Retinal pigment epithelial cell (primary cell): Measurements from ENCODE around the gene PLA2R1.

Experiments
- DNase-seq: peaks from one replicate; pipeline ENCODE4 v3.0.0-alpha.2; 2010; ENCODE audit warnings: low read depth
- H3K4me3 ChIP-seq: 2 replicates; pipeline ENCODE4 v1.5.1; 2011; ENCODE audit warnings: mild to moderate bottlenecking, low read length, control low read depth, moderate library complexity
- TF ChIP-seq, protein P1 (sequence below): conservative IDR thresholded peaks from 2 replicates; pipeline ENCODE4 v1.5.1; 2011; ENCODE audit warnings: low read depth, low read length, control low read depth, inconsistent platforms

Gene PLA2R1

DNA sequence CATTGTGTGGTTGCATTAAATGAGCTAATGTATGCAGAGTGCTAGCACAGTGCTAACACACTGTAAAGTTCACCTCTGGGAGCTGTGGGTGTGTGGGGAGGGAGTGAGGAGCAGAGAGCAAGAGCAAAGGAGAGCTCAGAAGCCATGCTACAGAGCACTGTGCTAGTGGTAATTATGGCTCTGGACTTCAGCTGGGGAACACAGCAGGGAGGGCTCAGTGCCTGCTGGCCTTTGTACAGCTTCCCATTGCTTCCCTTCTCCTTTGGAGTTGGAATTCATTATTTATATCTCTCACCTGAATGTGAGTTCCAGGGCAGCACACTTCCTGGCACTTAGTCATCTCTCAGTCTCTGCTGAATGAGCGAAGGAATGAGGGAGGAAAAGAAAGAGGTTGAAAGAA, 2.5 kb upstream of the PLA2R1 start:
- H3K4me3 ChIP-seq = no peak overlapping the region
- DNase-seq = no peak
- TF ChIP-seq, protein P1, sequence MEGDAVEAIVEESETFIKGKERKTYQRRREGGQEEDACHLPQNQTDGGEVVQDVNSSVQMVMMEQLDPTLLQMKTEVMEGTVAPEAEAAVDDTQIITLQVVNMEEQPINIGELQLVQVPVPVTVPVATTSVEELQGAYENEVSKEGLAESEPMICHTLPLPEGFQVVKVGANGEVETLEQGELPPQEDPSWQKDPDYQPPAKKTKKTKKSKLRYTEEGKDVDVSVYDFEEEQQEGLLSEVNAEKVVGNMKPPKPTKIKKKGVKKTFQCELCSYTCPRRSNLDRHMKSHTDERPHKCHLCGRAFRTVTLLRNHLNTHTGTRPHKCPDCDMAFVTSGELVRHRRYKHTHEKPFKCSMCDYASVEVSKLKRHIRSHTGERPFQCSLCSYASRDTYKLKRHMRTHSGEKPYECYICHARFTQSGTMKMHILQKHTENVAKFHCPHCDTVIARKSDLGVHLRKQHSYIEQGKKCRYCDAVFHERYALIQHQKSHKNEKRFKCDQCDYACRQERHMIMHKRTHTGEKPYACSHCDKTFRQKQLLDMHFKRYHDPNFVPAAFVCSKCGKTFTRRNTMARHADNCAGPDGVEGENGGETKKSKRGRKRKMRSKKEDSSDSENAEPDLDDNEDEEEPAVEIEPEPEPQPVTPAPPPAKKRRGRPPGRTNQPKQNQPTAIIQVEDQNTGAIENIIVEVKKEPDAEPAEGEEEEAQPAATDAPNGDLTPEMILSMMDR = no peak

GRCh38 chr2:160063879-160064612, 1.6 kb upstream of the PLA2R1 start:
- H3K4me3 ChIP-seq = no peak overlapping the region
- TF ChIP-seq, protein P1 = no peak
- DNase-seq = peak; percentile 27

DNA sequence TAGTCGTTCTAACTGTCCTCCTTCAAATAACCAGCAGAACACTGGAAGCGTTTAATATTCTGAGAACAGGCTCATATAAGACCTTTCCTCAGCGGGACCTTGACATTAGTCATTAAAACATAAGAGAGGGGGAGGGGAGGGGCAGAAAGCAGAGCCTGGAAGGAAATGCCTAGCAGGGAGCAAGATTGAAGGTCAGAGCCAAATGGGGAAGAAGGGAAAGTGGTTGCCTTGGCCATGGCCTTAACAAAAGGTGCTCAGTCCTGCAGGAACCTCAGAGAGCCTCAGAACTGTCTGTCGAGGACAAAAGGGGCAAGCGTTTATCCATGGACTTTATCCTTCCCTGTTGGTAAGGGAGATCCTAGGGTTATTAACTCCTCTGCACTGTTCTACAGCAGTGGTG, 856 bp upstream of the PLA2R1 start:
- no peak for DNase-seq
- peak overlapping the region; percentile 77 for H3K4me3 ChIP-seq
- TF ChIP-seq, protein P1 = no peak

- DNase-seq = no peak
- peak overlapping the region; percentile 77 for H3K4me3 ChIP-seq
- TF ChIP-seq, protein P1 = no peak
Observed at GRCh38 chr2:160061944-160062291, 497 bp downstream of the PLA2R1 start.

GRCh38 chr2:160061533-160061932, 882 bp downstream of the PLA2R1 start:
- TF ChIP-seq, protein P1 = no peak
- peak overlapping the region; percentile 77 for H3K4me3 ChIP-seq
- no peak for DNase-seq

GRCh38 chr2:160060297-160060696, 2.1 kb downstream of the PLA2R1 start:
- no peak overlapping the region for H3K4me3 ChIP-seq
- TF ChIP-seq, protein P1 = no peak
- DNase-seq = no peak

GRCh38 chr2:160057356-160057755, 5.1 kb downstream of the PLA2R1 start:
- TF ChIP-seq, protein P1 = no peak
- DNase-seq = no peak
- no peak overlapping the region for H3K4me3 ChIP-seq
